Camera-type eye (tissue), 1 donor: Measurements from ENCODE around the gene TM9SF2. TPM values are rescaled to one million over a fixed set of nuclear protein-coding genes. Genes with fewer than 3 reads are reported as not detected.

Source experiments
- total RNA-seq: library from RNA; depleted of rRNA; stranded (reverse); fragments of >200 nt; gene quantifications from one replicate; pipeline ENCODE4 v1.2.3, GENCODE V29; 2014

Gene TM9SF2
- total RNA-seq, result 144 TPM

GRCh38 chr13:99501184-99501847, at the start of gene TM9SF2:
Gene TM9SF2, plus strand, starts transcription at chr13:99501472. Its CDS starts 135 bp downstream, at chr13:99501607.

GRCh38 chr13:99606324-99607066, 105.2 kb downstream of the TM9SF2 start, which contains the start of gene CLYBL:
Gene CLYBL, plus strand, starts transcription at chr13:99606690.

Other genes with a start within 250 kb of the TM9SF2 start
- not detected for gene GPR18, start 243.1 kb upstream of the TM9SF2 start, total RNA-seq
- gene GPR183, start 194.1 kb upstream of the TM9SF2 start, total RNA-seq, result 7.6 TPM
- gene CLYBL, start 105.2 kb downstream of the TM9SF2 start, total RNA-seq, result 9.4 TPM